ENCODE data around the gene RACGAP1. TPM values are rescaled to one million over a fixed set of nuclear protein-coding genes. Genes with fewer than 3 reads are reported as not detected.

The RACGAP1 gene, protein sequence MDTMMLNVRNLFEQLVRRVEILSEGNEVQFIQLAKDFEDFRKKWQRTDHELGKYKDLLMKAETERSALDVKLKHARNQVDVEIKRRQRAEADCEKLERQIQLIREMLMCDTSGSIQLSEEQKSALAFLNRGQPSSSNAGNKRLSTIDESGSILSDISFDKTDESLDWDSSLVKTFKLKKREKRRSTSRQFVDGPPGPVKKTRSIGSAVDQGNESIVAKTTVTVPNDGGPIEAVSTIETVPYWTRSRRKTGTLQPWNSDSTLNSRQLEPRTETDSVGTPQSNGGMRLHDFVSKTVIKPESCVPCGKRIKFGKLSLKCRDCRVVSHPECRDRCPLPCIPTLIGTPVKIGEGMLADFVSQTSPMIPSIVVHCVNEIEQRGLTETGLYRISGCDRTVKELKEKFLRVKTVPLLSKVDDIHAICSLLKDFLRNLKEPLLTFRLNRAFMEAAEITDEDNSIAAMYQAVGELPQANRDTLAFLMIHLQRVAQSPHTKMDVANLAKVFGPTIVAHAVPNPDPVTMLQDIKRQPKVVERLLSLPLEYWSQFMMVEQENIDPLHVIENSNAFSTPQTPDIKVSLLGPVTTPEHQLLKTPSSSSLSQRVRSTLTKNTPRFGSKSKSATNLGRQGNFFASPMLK
- total RNA-seq = 51.1 and 168 TPM in 2 replicates

DNA sequence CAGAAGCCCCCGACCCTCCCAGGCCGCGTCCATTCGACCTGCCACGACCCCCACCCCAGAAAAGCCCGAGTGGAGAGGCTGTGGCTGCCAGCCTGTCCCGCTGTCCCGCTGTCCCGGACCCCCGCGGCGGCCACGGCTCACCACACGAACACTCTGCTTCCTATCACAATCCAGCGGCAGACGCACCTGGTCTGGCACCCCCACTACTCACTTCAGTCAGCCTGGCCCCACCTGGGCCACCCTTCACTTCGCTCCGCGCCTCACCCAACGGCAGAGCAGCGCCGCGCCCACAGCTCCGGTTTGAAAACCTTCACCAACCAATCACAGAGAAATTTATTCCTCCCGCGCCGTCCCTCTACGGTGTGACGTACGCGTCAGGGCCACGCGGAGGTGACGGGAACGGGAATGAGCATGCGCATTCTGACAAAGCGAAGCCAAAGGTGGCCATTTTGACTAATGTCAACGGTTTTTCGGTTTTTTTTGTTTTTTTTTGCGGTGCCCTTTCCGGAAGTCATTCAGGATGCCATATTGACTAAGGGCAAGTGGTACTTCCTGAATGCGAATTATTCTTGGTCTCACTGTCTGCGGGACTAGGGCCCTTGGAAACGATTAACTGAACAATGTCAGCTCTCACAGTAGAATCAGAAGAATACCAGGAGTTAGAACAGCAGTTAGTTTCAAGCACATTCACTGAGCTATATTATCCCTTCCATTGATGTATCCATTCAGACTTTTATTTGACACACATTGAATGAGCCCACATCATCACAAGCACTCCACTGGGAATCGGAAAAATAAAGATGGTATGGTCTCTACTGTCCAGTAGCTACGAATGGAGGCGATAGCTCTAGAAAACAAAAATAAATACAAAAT is at the start of gene RACGAP1:
Gene RACGAP1, minus strand, starts transcription at position 308 of the 873 bp plus-strand sequence. CDS start 8,779 bp downstream, outside the sequence.

DNA sequence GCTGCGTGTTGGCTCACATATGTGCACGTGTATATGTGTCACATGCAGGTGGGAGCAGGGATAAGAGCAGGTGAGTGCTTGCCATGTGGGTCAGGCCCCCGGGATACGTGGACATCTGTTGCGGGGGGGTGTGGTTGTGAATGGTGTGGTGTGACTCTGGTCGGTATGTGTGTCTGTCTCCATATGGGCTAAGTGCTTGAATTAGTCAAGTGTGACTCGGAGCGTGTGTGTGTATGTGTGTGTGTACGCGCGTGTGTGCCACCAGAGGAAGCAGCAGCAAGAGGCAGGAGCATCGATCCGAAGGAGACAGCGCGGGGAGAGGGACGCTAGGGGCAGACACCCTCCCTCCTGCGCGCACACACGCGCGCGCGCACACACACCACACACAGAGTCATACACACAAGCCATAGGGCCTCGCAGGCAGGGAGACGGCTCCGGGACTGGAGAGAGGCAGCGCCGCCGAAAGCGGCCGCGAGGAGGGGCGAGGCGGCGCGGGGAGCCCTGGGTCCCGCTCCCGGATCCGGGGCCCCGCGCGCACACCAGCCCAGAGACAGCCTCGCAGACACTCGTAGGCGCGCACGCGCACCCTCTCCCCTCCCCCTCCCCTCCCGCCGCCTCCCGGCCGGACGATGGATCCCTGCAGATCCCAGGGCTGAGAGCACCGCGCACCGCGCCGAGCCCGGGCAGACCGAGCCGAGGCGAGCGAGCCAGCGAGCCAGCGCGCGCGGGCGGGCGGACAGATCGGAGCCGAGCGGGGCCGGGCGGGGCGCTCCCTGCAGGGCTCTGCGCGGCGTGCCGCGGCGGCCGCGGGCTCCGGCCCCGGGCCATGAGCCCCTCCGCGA is 31.9 kb upstream of the RACGAP1 start, which contains the start of gene ASIC1:
Gene ASIC1, plus strand, starts transcription at position 597 of the 842 bp plus-strand sequence. CDS start 1,171 bp downstream, outside the sequence.

DNA sequence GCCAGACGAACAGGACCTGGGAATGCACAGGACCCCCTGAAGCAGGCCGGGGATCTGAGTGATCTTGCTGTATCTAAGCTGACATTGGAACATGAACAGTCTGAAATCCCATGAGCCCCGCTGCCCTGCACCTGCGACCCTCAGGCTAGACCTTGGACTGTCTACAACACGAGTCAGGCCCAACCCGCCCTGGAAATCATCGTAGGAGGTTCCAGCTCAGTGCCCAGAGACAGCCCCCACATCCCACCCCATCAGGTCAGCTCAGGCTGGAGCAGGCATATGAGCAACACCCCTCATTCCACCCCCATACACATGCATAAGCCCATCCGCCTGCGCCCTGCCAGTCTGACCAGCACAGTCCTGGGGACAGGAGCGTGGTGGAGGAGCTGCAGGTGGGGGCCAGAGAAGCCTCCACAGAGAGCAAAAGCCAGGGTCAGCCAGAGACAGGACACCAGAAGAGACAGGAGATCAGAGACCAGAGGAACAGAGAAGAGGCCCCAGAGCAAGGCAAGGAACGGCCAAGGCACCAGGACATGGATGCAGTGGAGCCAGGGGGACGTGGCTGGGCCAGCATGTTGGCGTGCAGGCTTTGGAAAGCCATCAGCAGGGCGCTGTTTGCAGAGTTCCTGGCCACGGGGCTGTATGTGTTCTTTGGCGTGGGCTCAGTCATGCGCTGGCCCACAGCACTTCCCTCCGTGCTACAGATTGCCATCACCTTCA is 52.5 kb downstream of the RACGAP1 start, which contains the start of gene AQP6:
Gene AQP6, plus strand, starts transcription at position 307 of the 720 bp plus-strand sequence. Its CDS starts 227 bp downstream, at position 534.

DNA sequence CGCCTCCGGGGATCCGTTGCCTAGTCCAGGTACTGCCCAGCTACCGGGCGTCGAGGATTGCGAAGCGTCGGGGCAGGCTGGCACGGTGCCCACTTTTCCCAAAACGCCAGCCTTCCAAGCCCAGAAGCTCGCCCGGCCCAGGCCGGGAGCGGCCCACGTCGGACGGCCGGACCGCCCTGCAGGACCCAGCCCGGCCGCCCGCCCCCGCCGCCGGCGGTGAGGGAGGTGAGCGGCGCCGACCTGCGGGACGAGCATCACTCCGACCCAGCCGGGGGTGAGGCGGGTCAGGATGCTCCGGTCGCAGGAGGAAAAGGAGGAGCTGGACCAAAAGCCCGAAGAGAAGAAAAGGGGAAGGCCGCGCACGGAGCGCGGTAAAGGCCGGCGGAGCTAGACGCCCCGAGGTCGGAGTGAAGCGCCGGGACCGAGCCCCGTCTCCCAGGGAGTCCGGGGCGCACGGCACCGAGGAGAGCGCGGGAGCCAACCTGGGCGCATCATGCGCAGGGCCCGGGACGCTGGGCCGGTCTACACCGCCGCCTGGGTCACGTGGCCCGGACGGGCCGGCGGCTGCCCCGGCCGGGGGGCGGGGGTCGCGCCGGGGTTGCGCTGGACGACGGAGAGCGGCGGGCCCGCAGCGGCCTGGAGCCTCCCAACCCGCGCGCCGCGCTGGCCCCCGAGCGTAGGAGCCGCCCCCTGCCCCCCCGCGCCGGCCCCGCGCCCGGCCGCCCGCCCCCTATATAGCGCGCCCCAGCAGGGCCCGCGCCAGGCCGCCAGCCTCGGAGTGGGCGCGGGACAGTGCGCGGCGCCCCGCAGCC is 64.0 kb downstream of the RACGAP1 start, which contains the start of gene AQP5:
Gene AQP5, plus strand, starts transcription at position 762 of the 812 bp plus-strand sequence. CDS start 146 bp downstream, outside the sequence.

DNA sequence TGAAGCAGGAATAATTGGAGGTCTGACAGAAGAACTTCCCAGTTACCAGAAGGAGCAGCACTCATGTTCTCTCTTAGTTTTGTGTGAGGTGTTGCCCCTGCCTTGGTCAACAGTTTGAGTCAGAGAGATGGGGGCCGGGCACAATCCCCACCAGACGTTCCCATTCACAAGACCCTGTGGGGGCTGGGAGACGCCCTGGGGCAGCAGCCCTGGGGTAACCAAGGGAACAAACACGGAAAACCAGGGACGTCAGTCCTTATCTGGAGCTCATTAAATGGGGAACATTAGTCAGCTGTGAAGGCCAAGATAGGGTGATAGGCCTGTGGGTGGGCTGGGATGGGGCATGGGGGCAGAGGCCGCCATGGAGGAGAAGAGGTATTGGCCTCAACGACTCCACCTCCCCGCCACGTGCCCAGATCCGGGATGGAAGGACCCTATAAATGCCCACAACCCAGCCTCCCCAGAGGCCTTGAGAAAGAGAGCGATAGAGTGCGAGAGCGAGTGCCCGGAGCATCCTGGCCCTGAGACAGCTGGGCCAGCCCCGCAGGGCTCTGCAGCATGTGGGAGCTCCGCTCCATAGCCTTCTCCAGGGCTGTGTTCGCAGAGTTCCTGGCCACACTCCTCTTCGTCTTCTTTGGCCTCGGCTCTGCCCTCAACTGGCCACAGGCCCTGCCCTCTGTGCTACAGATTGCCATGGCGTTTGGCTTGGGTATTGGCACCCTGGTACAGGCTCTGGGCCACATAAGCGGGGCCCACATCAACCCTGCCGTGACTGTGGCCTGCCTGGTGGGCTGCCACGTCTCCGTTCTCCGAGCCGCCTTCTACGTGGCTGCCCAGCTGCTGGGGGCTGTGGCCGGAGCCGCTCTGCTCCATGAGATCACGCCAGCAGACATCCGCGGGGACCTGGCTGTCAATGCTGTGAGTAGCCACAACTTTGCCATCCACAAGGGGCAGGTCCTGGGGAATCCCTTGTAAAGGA is 74.7 kb downstream of the RACGAP1 start, which contains the start of gene AQP2:
Gene AQP2, plus strand, starts transcription at position 465 of the 979 bp plus-strand sequence. Its CDS starts 94 bp downstream, at position 559.

Other genes with a start within 250 kb of the RACGAP1 start
- gene NCKAP5L, start 197.1 kb downstream of the RACGAP1 start, total RNA-seq = 14.3 and 24.4 TPM in 2 replicates
- gene BCDIN3D, start 182.4 kb downstream of the RACGAP1 start, total RNA-seq = 4.1 and 4.6 TPM in 2 replicates
- gene FAIM2, start 121.6 kb downstream of the RACGAP1 start, total RNA-seq = 1.5 and 3.0 TPM in 2 replicates
- not detected in 2 replicates for gene AQP2, start 74.8 kb downstream of the RACGAP1 start, total RNA-seq
- gene AQP5, start 63.6 kb downstream of the RACGAP1 start, total RNA-seq = not detected in 2 replicates
- gene AQP6, start 52.5 kb downstream of the RACGAP1 start, total RNA-seq = 0.12 TPM in 1 of 2 replicates, not detected in the other
- 0.66 and 3.6 TPM in 2 replicates for gene ASIC1, start 32.1 kb upstream of the RACGAP1 start, total RNA-seq
- gene SMARCD1, start 59.8 kb upstream of the RACGAP1 start, total RNA-seq = 30.4 and 46.1 TPM in 2 replicates
- 0.25 TPM in 1 of 2 replicates, not detected in the other for gene GPD1, start 78.5 kb upstream of the RACGAP1 start, total RNA-seq
- gene COX14, start 86.7 kb upstream of the RACGAP1 start, total RNA-seq = 32.4 and 41.6 TPM in 2 replicates
- gene CERS5, start 141.9 kb upstream of the RACGAP1 start, total RNA-seq = 28.4 and 35.5 TPM in 2 replicates